HepG2 (cell line): ENCODE data around the gene TOR4A. TPM values are rescaled to one million over a fixed set of nuclear protein-coding genes. Genes with fewer than 3 reads are reported as not detected.

Experiments
- ATAC-seq: fragments of 200-7000 bp; cut with Tn5 transposase; 3 replicates; pipeline ENCODE4 v1.9.1; 2020; ENCODE audit warnings: mild to moderate bottlenecking, moderate library complexity
- BruUV-seq: library from RNA; stranded (reverse); fragments of 400-500 nt; replicated peaks from 2 replicates; lab custom pipeline; 2021; lab: Mats Ljungman, UMichigan
- CTCF ChIA-PET: fragments of 300-600 bp; formaldehyde crosslinking; extraction: SDS; loops from one replicate; lab custom pipeline; 2021; ENCODE audit warnings: low total read pairs, inconsistent platforms, low intra/inter-chr PET ratio; lab: Yijun Ruan, JAX
- POLR2A ChIA-PET: fragments of 350-600 bp; sonication (Branson Sonifier 250); formaldehyde crosslinking; loops from one replicate; lab custom pipeline; 2020; ENCODE audit warnings: antibody characterized with exemption, inconsistent platforms; lab: Yijun Ruan, JAX
- DNase-seq: peaks from one replicate; pipeline ENCODE4 v3.0.0-alpha.2; 2015; ENCODE audit warnings: low spot score
- FAIRE-seq: peaks from 3 replicates; lab custom pipeline; 2011; peaks lifted over from hg19 to GRCh38; lab: Jason Lieb, UNC
- H2AFZ ChIP-seq: one replicate; pipeline ENCODE4 v1.6.1; 2011; ENCODE audit warnings: low read length, inconsistent platforms
- H3K27ac ChIP-seq: fragments of 300-600 bp; 3 replicates; pipeline ENCODE4 v1.8.0; 2011; ENCODE audit warnings: mixed run types, mild to moderate bottlenecking, mixed read lengths, low read length, inconsistent platforms; ENCODE audit not compliant: insufficient read depth; ENCODE audit errors: extremely low read length
- H3K27me3 ChIP-seq, 2 experiments: fragments of 200-600 bp in 1 of 2; 2 replicates in 1 of 2; 3 replicates in 1 of 2; pipeline versions ENCODE4 v1.6.0 to v1.8.0; 2011; ENCODE audit warnings: low read length in 2 of 2, mild to moderate bottlenecking in 2 of 2, moderate library complexity in 2 of 2, inconsistent platforms in 1 of 2; ENCODE audit not compliant: insufficient read depth in 2 of 2, control insufficient read depth in 1 of 2
- H3K36me3 ChIP-seq, 2 experiments: fragments of 200-600 bp in 1 of 2; replicated peaks in 1 of 2; 2 replicates in 1 of 2; 3 replicates in 1 of 2; pipeline versions ENCODE4 v1.5.1 to v1.8.0; 2011; ENCODE audit warnings: low read length in 2 of 2, inconsistent platforms in 1 of 2; ENCODE audit not compliant: insufficient read depth in 2 of 2, control insufficient read depth in 1 of 2
- H3K4me1 ChIP-seq: 2 replicates; pipeline ENCODE4 v1.5.1; 2012; ENCODE audit warnings: low read length, inconsistent platforms; ENCODE audit not compliant: insufficient read depth
- H3K4me2 ChIP-seq: 2 replicates; pipeline ENCODE4 v1.6.0; 2011; ENCODE audit warnings: low read depth, low read length, inconsistent platforms
- H3K4me3 ChIP-seq, 3 experiments: fragments of 200-600 bp in 1 of 3; sonication (generic), shearing (Covaris generic) in 1 of 3; replicated peaks in 1 of 3; 2 replicates each; pipeline ENCODE4 v1.5.1; 2011 to 2016; ENCODE audit warnings: low read length in 3 of 3, inconsistent platforms in 2 of 3, low read depth in 2 of 3, mild to moderate bottlenecking in 2 of 3, control low read depth in 1 of 3, mixed read lengths in 1 of 3; ENCODE audit not compliant: insufficient read depth in 1 of 3
- H3K79me2 ChIP-seq: one replicate; pipeline ENCODE4 v1.6.1; 2011; ENCODE audit warnings: low read length, inconsistent platforms; ENCODE audit not compliant: insufficient read depth
- H3K9ac ChIP-seq: 2 replicates; pipeline ENCODE4 v1.6.0; 2011; ENCODE audit warnings: mild to moderate bottlenecking, low read depth, low read length, inconsistent platforms; ENCODE audit not compliant: insufficient read depth
- H3K9me3 ChIP-seq: 2 replicates; pipeline ENCODE4 v1.5.1; 2012; ENCODE audit warnings: mild to moderate bottlenecking, low read length
- H4K20me1 ChIP-seq: 2 replicates; pipeline ENCODE4 v1.6.0; 2011; ENCODE audit warnings: inconsistent platforms, mild to moderate bottlenecking, low read length, moderate library complexity; ENCODE audit not compliant: insufficient read depth
- HNF4A ChIP-seq: sonication (generic); formaldehyde crosslinking; IDR thresholded peaks from 2 replicates; pipeline ENCODE4 v1.4.0; 2020; ENCODE audit warnings: missing genetic modification reagents
- MLX ChIP-seq: IDR thresholded peaks from 2 replicates; pipeline ENCODE4 v1.6.1; 2016
- MTA1 ChIP-seq: sonication (generic); formaldehyde crosslinking; IDR thresholded peaks from 2 replicates; pipeline ENCODE4 v1.4.0; 2020; ENCODE audit warnings: missing genetic modification reagents, mild to moderate bottlenecking, borderline replicate concordance
- NR2F6 ChIP-seq, 2 experiments: IDR thresholded peaks; 2 replicates each; pipeline ENCODE4 v1.6.1; 2016; ENCODE audit warnings: antibody characterized with exemption in 1 of 2, mild to moderate bottlenecking in 1 of 2
- PAX8 ChIP-seq: sonication (generic); formaldehyde crosslinking; IDR thresholded peaks from 2 replicates; pipeline ENCODE4 v1.8.0; 2022; ENCODE audit warnings: mild to moderate bottlenecking, missing genetic modification reagents, borderline replicate concordance
- PHF21A ChIP-seq: sonication (generic); formaldehyde crosslinking; IDR thresholded peaks from 2 replicates; pipeline ENCODE4 v1.5.0; 2020; ENCODE audit warnings: mild to moderate bottlenecking, missing genetic modification reagents
- REPIN1 ChIP-seq: sonication (generic); formaldehyde crosslinking; IDR thresholded peaks from 2 replicates; pipeline ENCODE4 v1.8.0; 2022; ENCODE audit warnings: missing genetic modification reagents, low read depth, mild to moderate bottlenecking, borderline replicate concordance
- TFE3 ChIP-seq: IDR thresholded peaks from 2 replicates; pipeline ENCODE4 v1.6.1; 2016
- ZBTB26 ChIP-seq: IDR thresholded peaks from 2 replicates; pipeline ENCODE4 v1.6.1; 2016; ENCODE audit warnings: missing compliant biosample characterization, missing genetic modification reagents, borderline replicate concordance
- ZC3H13 ChIP-seq: sonication (generic); formaldehyde crosslinking; IDR thresholded peaks from 2 replicates; pipeline ENCODE4 v1.8.1; 2023; ENCODE audit warnings: mild to moderate bottlenecking, missing genetic modification reagents, moderate library complexity
- ZFP36L2 ChIP-seq: sonication (generic); formaldehyde crosslinking; IDR thresholded peaks from 2 replicates; pipeline ENCODE4 v1.4.0; 2020; ENCODE audit warnings: missing genetic modification reagents
- ZNF275 ChIP-seq: sonication (generic); formaldehyde crosslinking; IDR thresholded peaks from 2 replicates; pipeline ENCODE4 v1.8.0; 2022; ENCODE audit warnings: missing genetic modification reagents, mild to moderate bottlenecking, inconsistent platforms, borderline replicate concordance
- ZNF34 ChIP-seq: sonication (generic); formaldehyde crosslinking; IDR thresholded peaks from 2 replicates; pipeline ENCODE4 v1.4.0; 2020; ENCODE audit warnings: mild to moderate bottlenecking, missing genetic modification reagents, borderline replicate concordance
- ZNF552 ChIP-seq: sonication (generic); formaldehyde crosslinking; IDR thresholded peaks from 2 replicates; pipeline ENCODE4 v1.9.0; 2022; ENCODE audit warnings: missing genetic modification reagents, mild to moderate bottlenecking, borderline replicate concordance
- ZNF639 ChIP-seq: conservative IDR thresholded peaks from 2 replicates; pipeline ENCODE4 v1.6.1; 2018; ENCODE audit warnings: missing genetic modification reagents
- ZNF839 ChIP-seq: sonication (generic); formaldehyde crosslinking; IDR thresholded peaks from 2 replicates; pipeline ENCODE4 v1.4.0; 2020; ENCODE audit warnings: missing genetic modification reagents, mild to moderate bottlenecking, borderline replicate concordance
- WGBS: methylation state at CpG from one replicate; pipeline ENCODE4 v1.1.6; 2017; ENCODE audit warnings: low lambda C conversion rate; 5-methylcytosine and 5-hydroxymethylcytosine counted together
- in situ Hi-C: cut with HindIII; loops from 2 replicates; pipeline ENCODE4 v1.10.0; 2017; ENCODE audit warnings: low pct_unique_long_range_greater_than_20kb; ENCODE audit not compliant: extremely low pct_ligation_motif_present
- intact Hi-C: fragments of 100-400 bp; cut with micrococcal nuclease; formaldehyde crosslinking; loops from one replicate; pipeline ENCODE4 v1.10.0; 2022; ENCODE audit not compliant: unreplicated experiment
- polyA plus RNA-seq, 8 experiments: library from polyadenylated mRNA; depleted of rRNA in 3 of 8; stranded (reverse) in 7 of 8; unstranded in 1 of 8; fragments of >200 nt; fragmentation: Illumina TruSeq in 4 of 8; extraction: Trizol in 4 of 8; gene quantifications; 2 replicates each; pipeline versions ENCODE4 v1.2.1 to v1.2.3, GENCODE V29; 2011 to 2016; ENCODE audit warnings: low read depth in 4 of 8, missing spikeins in 1 of 8, mixed read lengths in 1 of 8; ENCODE audit not compliant: insufficient read depth in 1 of 8
- total RNA-seq, 5 experiments: library from RNA; depleted of rRNA; stranded (reverse); fragments of >200 nt; fragmentation: Illumina TruSeq; extraction: Trizol; gene quantifications; 2 replicates each; pipeline ENCODE4 v1.2.3, GENCODE V29; 2016; ENCODE audit warnings: low read depth in 1 of 5

Gene TOR4A
- total and polyA plus RNA-seq, 2 of the 13 experiments (the other 11 are each of a cell fraction or from before 2014, with no cell fraction given), result 11.1 to 14.2 TPM

- intact Hi-C loops (no loop called here), in situ Hi-C loops (no loop called here)
- H3K36me3 ChIP-seq, result no peaks in the 10 kb centered on the region
- WGBS, result 43% methylated on average over 3 of the region's 14 CpGs
- DNase-seq (no peak), ATAC-seq (no peak), FAIRE-seq (no peak)
- H3K4me2 ChIP-seq, result peak within 1 kb of the TSS; percentile 96
- peak within 1 kb of the TSS; percentile 53 to 72 (median 62) for H3K4me3 ChIP-seq
- peaks cover 72% of the 10 kb centered on the region for H3K4me1 ChIP-seq
- peak within 1 kb of the TSS; percentile 65 for H3K9ac ChIP-seq
- POLR2A ChIA-PET, result interaction anchor here (1.0 to 2.7 kb wide), 5 partner anchors 10 to 80 kb away, joined by 3 to 16 read pairs (median 7); partner anchors contain the start of genes TPRN and TUBB4B
- H2AFZ ChIP-seq, result no peak within 1 kb of the TSS
- H3K27ac ChIP-seq, result peak within 1 kb of the TSS; percentile 75
- no peaks in the 10 kb centered on the region for H3K9me3 ChIP-seq
- peaks cover 4% of the 10 kb centered on the region for H3K79me2 ChIP-seq
- no peaks in the 10 kb centered on the region for H4K20me1 ChIP-seq
- no peaks in the 10 kb centered on the region for H3K27me3 ChIP-seq
- BruUV-seq, result no TSS peak
- CTCF ChIA-PET, result no interaction called here
- no peak; the same call in 1 of the 2 replicates for TF ChIP-seq NR2F6 (IDR thresholded peaks at IDR 0.05)
- TF ChIP-seq NR2F6 (CRISPR knock-in tag; IDR thresholded peaks at IDR 0.05), result peak; percentile 44; the same call in 1 of the 2 replicates
- TF ChIP-seq TFE3, result peak; percentile 39; the same call in 1 of the 2 replicates
- TF ChIP-seq ZNF552 (CRISPR knock-in tag), result no peak
- 0 out of 2 replicates have a peak, but pooled peaks have one; percentile 29 for TF ChIP-seq ZNF839 (CRISPR knock-in tag)
- no peak; the same call in 1 of the 2 replicates for TF ChIP-seq ZC3H13 (CRISPR knock-in tag)
- TF ChIP-seq ZFP36L2, result no peak
- 0 out of 2 replicates have a peak, but pooled peaks have one; percentile 42 for TF ChIP-seq REPIN1
- 0 out of 2 replicates have a peak, but pooled peaks have one; percentile 1 for TF ChIP-seq ZNF34 (CRISPR knock-in tag)
- TF ChIP-seq PHF21A (CRISPR knock-in tag), result peak; percentile 28; the same call in 1 of the 2 replicates
- no peak for TF ChIP-seq MLX (CRISPR knock-in tag)
- TF ChIP-seq ZNF639 (CRISPR knock-in tag), result no peak
- TF ChIP-seq PAX8 (CRISPR knock-in tag), result 0 out of 2 replicates have a peak, but pooled peaks have one; percentile 10
- no peak for TF ChIP-seq ZBTB26 (CRISPR knock-in tag)
- no peak; the same call in 1 of the 2 replicates for TF ChIP-seq HNF4A (CRISPR knock-in tag)
- TF ChIP-seq MTA1 (CRISPR knock-in tag), result 0 out of 2 replicates have a peak, but pooled peaks have one; percentile 22
- TF ChIP-seq ZNF275 (CRISPR knock-in tag), result no peak
These were observed 46.7 kb upstream of the TOR4A start, which contains the start of gene SLC34A3 for GRCh38 chr9:137230705-137231371. Gene SLC34A3 (plus strand): TSS chr9:137230901. CDS start chr9:137231703, 802 bp downstream.
